Stimulated activated CD8-positive, alpha-beta memory T cell treated with anti-CD3 and anti-CD28 coated beads, Interleukin-4, amount 100 ng/mL, for 1 hour (primary cell): ENCODE results near the gene PNN.
A peak's percentile ranks its signal among the peaks of the same experiment; 100 is the strongest.
"Not testable (repeated sequence)": the region's sequence is repeated elsewhere in the genome, so short reads cannot be mapped to it uniquely, and the experiment has no call there.

ENCODE experiments used
- DNase-seq, 2 donors: peaks; one replicate each; pipeline ENCODE4 v3.0.0-alpha.2; 2020; ENCODE audit warnings: low read depth in 2 of 2, low spot score in 1 of 2

The PNN gene

GRCh38 chr14:39174560-39175444 lies at the start of gene PNN:
Gene PNN, plus strand, starts transcription at chr14:39175254. Its CDS starts 26 bp downstream, at chr14:39175280.
- peak; percentile 89 to 92 for DNase-seq

- not testable (repeated sequence) for DNase-seq
Observed at GRCh38 chr14:39137835-39138234, 37.2 kb upstream of the PNN start.

GRCh38 chr14:39138440-39138839 lies 36.6 kb upstream of the PNN start:
- no peak for DNase-seq

- no peak for DNase-seq
Observed at GRCh38 chr14:39140170-39140569, 34.9 kb upstream of the PNN start.

- not testable (repeated sequence) for DNase-seq
Observed at GRCh38 chr14:39141623-39142022, 33.4 kb upstream of the PNN start.

GRCh38 chr14:39143226-39143625 lies 31.8 kb upstream of the PNN start:
- DNase-seq: not testable (repeated sequence)

- DNase-seq: no peak
Observed at GRCh38 chr14:39145266-39145966, 29.6 kb upstream of the PNN start.

- DNase-seq: no peak
Observed at GRCh38 chr14:39154594-39155189, 20.4 kb upstream of the PNN start.

GRCh38 chr14:39157491-39157890 lies 17.6 kb upstream of the PNN start:
- DNase-seq: no peak

- no peak for DNase-seq
Observed at GRCh38 chr14:39158222-39158858, 16.7 kb upstream of the PNN start.

- DNase-seq: no peak
Observed at GRCh38 chr14:39160494-39160893, 14.6 kb upstream of the PNN start.

- DNase-seq: not testable (repeated sequence)
Observed at GRCh38 chr14:39167797-39168320, 7.2 kb upstream of the PNN start.

- no peak for DNase-seq
Observed at GRCh38 chr14:39168591-39168990, 6.5 kb upstream of the PNN start.

GRCh38 chr14:39169541-39169900 lies 5.5 kb upstream of the PNN start:
- DNase-seq: no peak

- no peak for DNase-seq
Observed at GRCh38 chr14:39173198-39173597, 1.9 kb upstream of the PNN start.

GRCh38 chr14:39175445-39176262 lies 600 bp downstream of the PNN start:
- DNase-seq: peak in 1 of 2 donors; percentile 20

- no peak for DNase-seq
Observed at GRCh38 chr14:39176263-39177167, 1.5 kb downstream of the PNN start.

GRCh38 chr14:39177168-39177545 lies 2.1 kb downstream of the PNN start:
- DNase-seq: no peak

GRCh38 chr14:39179042-39179441 lies 4.0 kb downstream of the PNN start:
- DNase-seq: no peak
